RWPE2 (cell line): ENCODE data around the gene TCEANC2.

Experiments used
- ATAC-seq: fragments of 200-7000 bp; cut with Tn5 transposase; 3 replicates; pipeline ENCODE4 v1.9.1; 2021; ENCODE audit warnings: low read depth
- DNase-seq: peaks from one replicate; pipeline ENCODE4 v3.0.0-alpha.2; 2020; ENCODE audit warnings: low spot score
- H3K27ac ChIP-seq: fragments of 450-650 bp; 2 replicates; pipeline ENCODE4 v1.5.1; 2017; ENCODE audit warnings: mild to moderate bottlenecking; ENCODE audit not compliant: poor library complexity, severe bottlenecking
- H3K27me3 ChIP-seq: fragments of 250-450 bp; sonication (Bioruptor Pico); 2 replicates; pipeline ENCODE4 v1.5.1; 2021; ENCODE audit warnings: mild to moderate bottlenecking, moderate library complexity; ENCODE audit not compliant: insufficient read depth, poor library complexity, severe bottlenecking
- H3K36me3 ChIP-seq: fragments of 250-450 bp; sonication (Bioruptor Pico); 2 replicates; pipeline ENCODE4 v1.5.1; 2020; ENCODE audit warnings: low read depth, mild to moderate bottlenecking, moderate library complexity
- H3K4me1 ChIP-seq: fragments of 250-450 bp; sonication (Bioruptor Pico); 2 replicates; pipeline ENCODE4 v1.5.1; 2021; ENCODE audit warnings: mild to moderate bottlenecking, moderate library complexity; ENCODE audit not compliant: insufficient read depth, poor library complexity, severe bottlenecking
- H3K4me3 ChIP-seq: fragments of 250-450 bp; sonication (Bioruptor Pico); 2 replicates; pipeline ENCODE4 v1.5.1; 2021; ENCODE audit warnings: mild to moderate bottlenecking, moderate library complexity; ENCODE audit not compliant: severe bottlenecking
- H3K9me3 ChIP-seq: fragments of 250-450 bp; sonication (Bioruptor Pico); 2 replicates; pipeline ENCODE4 v1.5.1; 2021; ENCODE audit warnings: mild to moderate bottlenecking, moderate library complexity; ENCODE audit not compliant: severe bottlenecking
- CTCF ChIP-seq: fragments of 450-650 bp; IDR thresholded peaks from one replicate; pipeline ENCODE4 v1.5.1; 2017; ENCODE audit warnings: mild to moderate bottlenecking, moderate library complexity; ENCODE audit not compliant: poor library complexity, severe bottlenecking

TCEANC2 gene

GRCh38 chr1:54126271-54126815 lies 72.9 kb downstream of the TCEANC2 start:
- TF ChIP-seq CTCF = no peak
- H3K27ac ChIP-seq = no peak overlapping the region

GRCh38 chr1:54127594-54128300 lies 74.3 kb downstream of the TCEANC2 start:
- no peaks in the 10 kb centered on the region for H3K9me3 ChIP-seq
- H3K4me1 ChIP-seq = no peaks in the 10 kb centered on the region
- no peak for DNase-seq
- ATAC-seq = no peak
- H3K27me3 ChIP-seq = no peaks in the 10 kb centered on the region
- TF ChIP-seq CTCF = no peak
- no peaks in the 10 kb centered on the region for H3K36me3 ChIP-seq
- no peak overlapping the region for H3K4me3 ChIP-seq
- H3K27ac ChIP-seq = no peak overlapping the region

More at GRCh38 chr1:54126271-54126815, 72.9 kb downstream of the TCEANC2 start:
- no peaks in the 10 kb centered on the region for H3K36me3 ChIP-seq
- H3K27me3 ChIP-seq = no peaks in the 10 kb centered on the region
- no peak overlapping the region for H3K4me3 ChIP-seq
- DNase-seq (no peak), ATAC-seq (no peak)
- H3K9me3 ChIP-seq = no peaks in the 10 kb centered on the region
- no peaks in the 10 kb centered on the region for H3K4me1 ChIP-seq

GRCh38 chr1:54129858-54130257 lies 76.5 kb downstream of the TCEANC2 start:
- no peaks in the 10 kb centered on the region for H3K36me3 ChIP-seq
- no peak overlapping the region for H3K27ac ChIP-seq
- no peak for DNase-seq
- H3K9me3 ChIP-seq = no peaks in the 10 kb centered on the region
- ATAC-seq = no peak
- no peaks in the 10 kb centered on the region for H3K4me1 ChIP-seq
- TF ChIP-seq CTCF = no peak
- H3K4me3 ChIP-seq = no peak overlapping the region
- no peaks in the 10 kb centered on the region for H3K27me3 ChIP-seq

GRCh38 chr1:54131419-54131818 lies 78.0 kb downstream of the TCEANC2 start:
- no peak overlapping the region for H3K4me3 ChIP-seq

More at GRCh38 chr1:54131419-54131818, 78.0 kb downstream of the TCEANC2 start:
- DNase-seq = no peak
- Histone ChIP-seq H3K27me3 (no peaks in the 10 kb centered on the region), H3K36me3 (no peaks in the 10 kb centered on the region), H3K27ac (no peak overlapping the region), H3K4me1 (no peaks in the 10 kb centered on the region), H3K9me3 (no peaks in the 10 kb centered on the region)
- ATAC-seq = no peak
- TF ChIP-seq CTCF = no peak
